Psoas muscle (tissue), 8 donors: ENCODE results near the gene RPL35. TPM values are rescaled to one million over a fixed set of nuclear protein-coding genes. Genes with fewer than 3 reads are reported as not detected.

Source experiments
- ATAC-seq, 4 donors: fragments of 200-7000 bp; cut with Tn5 transposase; one replicate each; pipeline ENCODE4 v1.9.1; 2020; ENCODE audit warnings: moderate library complexity in 3 of 4, mild to moderate bottlenecking in 2 of 4
- DNase-seq, 2 donors: peaks; one replicate each; pipeline ENCODE4 v3.0.0-alpha.2; 2020
- H3K27ac ChIP-seq: fragments of 200-600 bp; one replicate; pipeline ENCODE4 v1.8.0; 2022
- H3K27me3 ChIP-seq, 3 donors: fragments of 200-600 bp in 1 of 3; one replicate each; pipeline versions ENCODE4 v1.6.1 to v1.8.0; 2013 to 2022; ENCODE audit warnings: low read length in 2 of 3, mild to moderate bottlenecking in 2 of 3, moderate library complexity in 1 of 3; ENCODE audit not compliant: insufficient read depth in 3 of 3
- H3K36me3 ChIP-seq, 2 donors: fragments of 200-600 bp in 1 of 2; one replicate each; pipeline versions ENCODE4 v1.6.1 to v1.8.0; 2013 to 2022; ENCODE audit warnings: low read depth in 1 of 2, mild to moderate bottlenecking in 1 of 2, moderate library complexity in 1 of 2; ENCODE audit not compliant: insufficient read depth in 1 of 2
- H3K4me1 ChIP-seq: fragments of 200-600 bp; one replicate; pipeline ENCODE4 v1.8.0; 2022
- H3K4me3 ChIP-seq: fragments of 200-600 bp; one replicate; pipeline ENCODE4 v1.8.0; 2022; ENCODE audit warnings: mild to moderate bottlenecking
- H3K9me3 ChIP-seq: fragments of 200-600 bp; one replicate; pipeline ENCODE4 v1.8.0; 2022
- CTCF ChIP-seq: fragments of 200-600 bp; IDR thresholded peaks from one replicate; pipeline ENCODE4 v1.8.0; 2022; ENCODE audit warnings: antibody characterized with exemption
- WGBS, 3 donors: extraction: QIAGEN DNeasy Blood & Tissue Kit; methylation state at CpG; one replicate each; pipeline versions ENCODE4 v1.1.6 to v1.1.7; 2013; 5-methylcytosine and 5-hydroxymethylcytosine counted together
- intact Hi-C, 2 donors: fragments of 100-400 bp; cut with DNase I; formaldehyde crosslinking; loops; one replicate each; pipeline versions ENCODE4 v1.11.0 to v1.14.2; 2022
- polyA plus RNA-seq, 3 donors: library from polyadenylated mRNA; stranded (reverse); fragments of 200-250 nt; gene quantifications; one replicate each; pipeline ENCODE4 v1.2.3, GENCODE V29; 2013
- total RNA-seq, 4 donors: library from RNA; stranded (reverse); fragmentation: NEBNext Ultra II Directional in 2 of 4; extraction: Animal tissue kit (Norgen Biotek cat#: 25700) in 2 of 4; gene quantifications; one replicate each; pipeline versions ENCODE4 v1.2.1 to v1.2.4, GENCODE V29; 2021 to 2023
- donor health status: healthy with polysubstance abuse.
- donor health status: DM: no; HTN: no; CAD: no; lungs with moderate emphysema.
- donor health status: Bipolar disorder and iron deficiency.
- donor health status: healthy.
- donor health status: DM: yes; HTN: yes; CAD: no.
- donor health status: DM: no; HTN: no; CAD: no.
- donor health status: DM: no; HTN: no; CAD: no.
- donor health status: DM: yes; HTN: yes; CAD: no.

Gene RPL35
- total and polyA plus RNA-seq, 7 donors = 994 to 4,666 (median 1,307) TPM

- intact Hi-C loops = no loop called here
- Histone ChIP-seq H3K4me1 (no peaks in the 10 kb centered on the region), H3K36me3 (peaks cover 8 to 74% of the 10 kb centered on the region in 2 donors), H3K27me3 (no peaks in the 10 kb centered on the region), H3K9me3 (no peaks in the 10 kb centered on the region), H3K27ac (no peak overlapping the region), H3K4me3 (no peak overlapping the region)
- WGBS, 3 donors = 86 to 87% (median 87%) methylated on average over 6 of the region's 6 CpGs
- no peak for TF ChIP-seq CTCF
- no peak for DNase-seq
- ATAC-seq = no peak
Observed at GRCh38 chr9:124897570-124898460, 36.1 kb upstream of the RPL35 start.

- H3K4me3 ChIP-seq = no peak overlapping the region
- ATAC-seq (peak in 3 of 4 donors; percentile 50 to 74 (median 58)), DNase-seq (no peak)
- peaks cover 8 to 89% of the 10 kb centered on the region in 2 donors for H3K36me3 ChIP-seq
- no peak for TF ChIP-seq CTCF
- no peaks in the 10 kb centered on the region for H3K4me1 ChIP-seq
- no peak overlapping the region for H3K27ac ChIP-seq
- no peaks in the 10 kb centered on the region for H3K27me3 ChIP-seq
- H3K9me3 ChIP-seq = no peaks in the 10 kb centered on the region
- intact Hi-C loops = no loop called here
Observed at GRCh38 chr9:124894741-124895170, 33.0 kb upstream of the RPL35 start.

GRCh38 chr9:124894035-124894740 lies 32.4 kb upstream of the RPL35 start:
- peaks cover 8 to 89% of the 10 kb centered on the region in 2 donors for H3K36me3 ChIP-seq
- ATAC-seq = peak in 2 of 4 donors; percentile 8 to 21
- DNase-seq = no peak
- no peak for TF ChIP-seq CTCF
- H3K27me3 ChIP-seq = no peaks in the 10 kb centered on the region
- H3K4me1 ChIP-seq = no peaks in the 10 kb centered on the region
- H3K9me3 ChIP-seq = no peaks in the 10 kb centered on the region
- intact Hi-C loops = no loop called here
- no peak overlapping the region for H3K27ac ChIP-seq
- no peak overlapping the region for H3K4me3 ChIP-seq
- WGBS, 3 donors = 86 to 88% (median 88%) methylated on average over 9 of the region's 9 CpGs

GRCh38 chr9:124890179-124890578 lies 28.4 kb upstream of the RPL35 start:
- Histone ChIP-seq H3K4me1 (no peaks in the 10 kb centered on the region), H3K4me3 (no peak overlapping the region), H3K9me3 (no peaks in the 10 kb centered on the region), H3K27ac (no peak overlapping the region), H3K36me3 (peaks cover 5 to 94% of the 10 kb centered on the region in 2 donors), H3K27me3 (no peaks in the 10 kb centered on the region)
- intact Hi-C loops = no loop called here
- 82 to 95% (median 86%) methylated on average over 7 of the region's 7 CpGs for WGBS, 3 donors
- DNase-seq (no peak), ATAC-seq (no peak)
- no peak for TF ChIP-seq CTCF
